ENCODE data around the gene ZNF835.
"Not testable (repeated sequence)": the region's sequence is repeated elsewhere in the genome, so short reads cannot be mapped to it uniquely, and the experiment has no call there.

The ZNF835 gene

GRCh38 chr19:56671613-56671994 is at the start of gene ZNF835:
ZNF835 (minus strand) TSS chr19:56671757; CDS start chr19:56665198, 6,559 bp downstream.
- DNase-seq: no peak

- DNase-seq: no peak
Observed at GRCh38 chr19:56720281-56720680, 48.7 kb upstream of the ZNF835 start.

GRCh38 chr19:56718231-56718630 is 46.7 kb upstream of the ZNF835 start:
- DNase-seq: no peak

GRCh38 chr19:56712611-56713276 is 41.2 kb upstream of the ZNF835 start:
- DNase-seq: no peak

GRCh38 chr19:56710437-56710836 is 38.9 kb upstream of the ZNF835 start:
- DNase-seq: no peak

GRCh38 chr19:56707821-56708220 is 36.3 kb upstream of the ZNF835 start:
- no peak for DNase-seq

- DNase-seq: no peak
Observed at GRCh38 chr19:56705939-56706338, 34.4 kb upstream of the ZNF835 start.

- DNase-seq: no peak
Observed at GRCh38 chr19:56701895-56702294, 30.3 kb upstream of the ZNF835 start.

- no peak for DNase-seq
Observed at GRCh38 chr19:56699552-56699951, 28.0 kb upstream of the ZNF835 start.

- DNase-seq: no peak
Observed at GRCh38 chr19:56692206-56692895, 20.8 kb upstream of the ZNF835 start.

GRCh38 chr19:56690670-56691069 is 19.1 kb upstream of the ZNF835 start:
- no peak for DNase-seq

GRCh38 chr19:56689198-56689597 is 17.6 kb upstream of the ZNF835 start:
- no peak for DNase-seq

GRCh38 chr19:56687031-56687430 is 15.5 kb upstream of the ZNF835 start:
- DNase-seq: no peak

GRCh38 chr19:56683116-56683515 is 11.6 kb upstream of the ZNF835 start:
- DNase-seq: no peak

- no peak for DNase-seq
Observed at GRCh38 chr19:56681702-56682101, 10.1 kb upstream of the ZNF835 start.

GRCh38 chr19:56678205-56678604 is 6.6 kb upstream of the ZNF835 start:
- DNase-seq: no peak

- not testable (repeated sequence) for DNase-seq
Observed at GRCh38 chr19:56672610-56673009, 1.1 kb upstream of the ZNF835 start.

- no peak for DNase-seq
Observed at GRCh38 chr19:56670961-56671612, 470 bp downstream of the ZNF835 start.

GRCh38 chr19:56670401-56670960 is 1.1 kb downstream of the ZNF835 start:
- no peak for DNase-seq

- DNase-seq: no peak
Observed at GRCh38 chr19:56668676-56669075, 2.9 kb downstream of the ZNF835 start.

- DNase-seq: no peak
Observed at GRCh38 chr19:56667311-56667870, 4.2 kb downstream of the ZNF835 start.

GRCh38 chr19:56664511-56664910 is 7.0 kb downstream of the ZNF835 start:
- DNase-seq: no peak

- DNase-seq: no peak
Observed at GRCh38 chr19:56663931-56664500, 7.5 kb downstream of the ZNF835 start.
